ENCODE data around the gene CAMK1G. TPM values are rescaled to one million over a fixed set of nuclear protein-coding genes. Genes with fewer than 3 reads are reported as not detected.

The CAMK1G gene
- total and polyA plus RNA-seq, 10 of the 15 experiments (the other 5 are each of a cell fraction or from before 2014, with no cell fraction given), result 0.18 to 0.20 TPM; not detected in 8

DNA sequence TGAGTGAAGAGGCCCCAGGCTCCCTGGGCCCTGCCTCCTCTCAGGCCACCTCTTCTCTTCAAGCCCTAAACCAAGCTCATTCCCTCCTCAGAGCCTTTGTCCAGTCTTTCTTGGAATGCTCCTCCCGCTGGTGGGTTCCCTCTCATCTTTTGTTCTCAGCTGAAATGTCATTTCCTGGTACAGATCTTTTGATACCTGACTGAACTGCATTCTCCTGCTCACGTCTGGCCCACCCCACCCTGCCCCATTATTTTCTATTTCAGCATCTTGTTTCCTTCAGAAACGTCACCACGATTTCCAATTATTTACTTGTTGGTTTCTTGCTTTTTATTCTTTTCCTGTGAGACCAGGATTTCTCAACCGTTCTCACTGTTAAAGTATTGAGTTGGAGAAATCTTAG lies 52.3 kb downstream of the CAMK1G start:
- ATAC-seq, result no peak
- H3K9me3 ChIP-seq (replicated peaks; ENCODE audit: control insufficient read depth, insufficient read depth, low read length), result no peaks in the 10 kb centered on the region
- CTCF ChIA-PET, result interaction anchor here (0.9 to 1.8 kb wide), 4 partner anchors 9 to 112 kb away, joined by 3 to 5 read pairs (median 3); no protein-coding TSS in a partner anchor
- no peaks in the 10 kb centered on the region for H3K79me2 ChIP-seq (ENCODE audit: control insufficient read depth, insufficient read depth, low read length)
- SMC1A ChIA-PET (ENCODE audit: uncharacterized antibody, unreplicated experiment), result interaction anchor here (1.0 to 1.8 kb wide), 3 partner anchors 17 to 56 kb away, joined by 3 read pairs; no protein-coding TSS in a partner anchor
- H3K27ac ChIP-seq (ENCODE audit: control insufficient read depth, insufficient read depth), result no peak overlapping the region
- no peak for FAIRE-seq
- H3K4me2 ChIP-seq (ENCODE audit: control insufficient read depth, insufficient read depth), result no peak overlapping the region
- H4K20me1 ChIP-seq (ENCODE audit: control insufficient read depth, insufficient read depth), result no peaks in the 10 kb centered on the region
- WGBS (ENCODE audit: insufficient coverage, insufficient replicate concordance, low lambda C conversion rate, missing lambda C conversion rate), result 30% methylated on average over 5 of the region's 5 CpGs
- POLR2A ChIA-PET, result no interaction called here
- no peak for DNase-seq (ENCODE audit: low read depth, low spot score)
- no peaks in the 10 kb centered on the region for H3K36me3 ChIP-seq (ENCODE audit: control insufficient read depth in 2 of 2, insufficient read depth in 2 of 2, low read length in 1 of 2)
- H3K27me3 ChIP-seq (replicated peaks in 1 of 2; ENCODE audit: control insufficient read depth in 2 of 2, insufficient read depth in 2 of 2, low read length in 1 of 2), result no peaks in the 10 kb centered on the region; a peak in 1 of 4 replicates
- H3K9ac ChIP-seq (ENCODE audit: control insufficient read depth, insufficient read depth, low read length), result no peak overlapping the region
- intact Hi-C loops (cut with micrococcal nuclease; ENCODE audit: unreplicated experiment), result no loop called here
- RAD21 ChIA-PET (ENCODE audit: unreplicated experiment), result interaction anchor here (1.2 to 4.1 kb wide), 2 partner anchors 12 to 17 kb away, joined by 4 to 15 read pairs; partner anchors contain the start of gene LAMB3
- in situ Hi-C loops (cut with MboI), result no loop called here
- H3K4me3 ChIP-seq, result no peak overlapping the region
- no peak overlapping the region for H2AFZ ChIP-seq (ENCODE audit: control insufficient read depth, low read depth, low read length)
- BruUV-seq (replicated peaks), result no TSS peak
- no peaks in the 10 kb centered on the region for H3K4me1 ChIP-seq (ENCODE audit: control insufficient read depth, insufficient read depth, low read length)
- no peak for TF ChIP-seq HDGF (IDR thresholded peaks at IDR 0.05)
- no peak for TF ChIP-seq NR2F1 (conservative IDR thresholded peaks at IDR 0.05)
- TF ChIP-seq YY1 (IDR thresholded peaks at IDR 0.05; ENCODE audit: low read depth, low read length), result no peak
- no peak for TF ChIP-seq IKZF2 (IDR thresholded peaks at IDR 0.05)
- TF ChIP-seq, protein P1, sequence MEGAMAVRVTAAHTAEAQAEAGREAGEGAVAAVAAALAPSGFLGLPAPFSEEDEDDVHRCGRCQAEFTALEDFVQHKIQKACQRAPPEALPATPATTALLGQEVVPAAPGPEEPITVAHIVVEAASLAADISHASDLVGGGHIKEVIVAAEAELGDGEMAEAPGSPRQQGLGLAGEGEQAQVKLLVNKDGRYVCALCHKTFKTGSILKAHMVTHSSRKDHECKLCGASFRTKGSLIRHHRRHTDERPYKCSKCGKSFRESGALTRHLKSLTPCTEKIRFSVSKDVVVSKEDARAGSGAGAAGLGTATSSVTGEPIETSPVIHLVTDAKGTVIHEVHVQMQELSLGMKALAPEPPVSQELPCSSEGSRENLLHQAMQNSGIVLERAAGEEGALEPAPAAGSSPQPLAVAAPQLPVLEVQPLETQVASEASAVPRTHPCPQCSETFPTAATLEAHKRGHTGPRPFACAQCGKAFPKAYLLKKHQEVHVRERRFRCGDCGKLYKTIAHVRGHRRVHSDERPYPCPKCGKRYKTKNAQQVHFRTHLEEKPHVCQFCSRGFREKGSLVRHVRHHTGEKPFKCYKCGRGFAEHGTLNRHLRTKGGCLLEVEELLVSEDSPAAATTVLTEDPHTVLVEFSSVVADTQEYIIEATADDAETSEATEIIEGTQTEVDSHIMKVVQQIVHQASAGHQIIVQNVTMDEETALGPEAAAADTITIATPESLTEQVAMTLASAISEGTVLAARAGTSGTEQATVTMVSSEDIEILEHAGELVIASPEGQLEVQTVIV (IDR thresholded peaks at IDR 0.05; ENCODE audit: borderline replicate concordance, partially characterized antibody), result no peak
- TF ChIP-seq, protein P2, sequence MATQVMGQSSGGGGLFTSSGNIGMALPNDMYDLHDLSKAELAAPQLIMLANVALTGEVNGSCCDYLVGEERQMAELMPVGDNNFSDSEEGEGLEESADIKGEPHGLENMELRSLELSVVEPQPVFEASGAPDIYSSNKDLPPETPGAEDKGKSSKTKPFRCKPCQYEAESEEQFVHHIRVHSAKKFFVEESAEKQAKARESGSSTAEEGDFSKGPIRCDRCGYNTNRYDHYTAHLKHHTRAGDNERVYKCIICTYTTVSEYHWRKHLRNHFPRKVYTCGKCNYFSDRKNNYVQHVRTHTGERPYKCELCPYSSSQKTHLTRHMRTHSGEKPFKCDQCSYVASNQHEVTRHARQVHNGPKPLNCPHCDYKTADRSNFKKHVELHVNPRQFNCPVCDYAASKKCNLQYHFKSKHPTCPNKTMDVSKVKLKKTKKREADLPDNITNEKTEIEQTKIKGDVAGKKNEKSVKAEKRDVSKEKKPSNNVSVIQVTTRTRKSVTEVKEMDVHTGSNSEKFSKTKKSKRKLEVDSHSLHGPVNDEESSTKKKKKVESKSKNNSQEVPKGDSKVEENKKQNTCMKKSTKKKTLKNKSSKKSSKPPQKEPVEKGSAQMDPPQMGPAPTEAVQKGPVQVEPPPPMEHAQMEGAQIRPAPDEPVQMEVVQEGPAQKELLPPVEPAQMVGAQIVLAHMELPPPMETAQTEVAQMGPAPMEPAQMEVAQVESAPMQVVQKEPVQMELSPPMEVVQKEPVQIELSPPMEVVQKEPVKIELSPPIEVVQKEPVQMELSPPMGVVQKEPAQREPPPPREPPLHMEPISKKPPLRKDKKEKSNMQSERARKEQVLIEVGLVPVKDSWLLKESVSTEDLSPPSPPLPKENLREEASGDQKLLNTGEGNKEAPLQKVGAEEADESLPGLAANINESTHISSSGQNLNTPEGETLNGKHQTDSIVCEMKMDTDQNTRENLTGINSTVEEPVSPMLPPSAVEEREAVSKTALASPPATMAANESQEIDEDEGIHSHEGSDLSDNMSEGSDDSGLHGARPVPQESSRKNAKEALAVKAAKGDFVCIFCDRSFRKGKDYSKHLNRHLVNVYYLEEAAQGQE (IDR thresholded peaks at IDR 0.05; ENCODE audit: low read depth, low read length), result no peak
- no peak for TF ChIP-seq EZH2 (IDR thresholded peaks at IDR 0.05; ENCODE audit: borderline replicate concordance, control insufficient read depth, low read depth, low read length)
- no peak for TF ChIP-seq MEF2A (IDR thresholded peaks at IDR 0.05; ENCODE audit: insufficient read depth, low read depth, low read length)

Data from GM12878 (cell line).